22Rv1 (cell line): ENCODE measurements around the gene C9orf78.

ENCODE experiments used
- ZFX ChIP-seq: fragments of 450-650 bp; IDR thresholded peaks from 2 replicates; pipeline ENCODE4 v1.6.1; 2017; ENCODE audit warnings: antibody characterized with exemption, borderline replicate concordance
- TF ChIP-seq, protein P1 (sequence below): fragments of 450-650 bp; IDR thresholded peaks from 2 replicates; pipeline ENCODE4 v1.5.1; 2017; ENCODE audit warnings: mild to moderate bottlenecking

- TF ChIP-seq, protein P1, sequence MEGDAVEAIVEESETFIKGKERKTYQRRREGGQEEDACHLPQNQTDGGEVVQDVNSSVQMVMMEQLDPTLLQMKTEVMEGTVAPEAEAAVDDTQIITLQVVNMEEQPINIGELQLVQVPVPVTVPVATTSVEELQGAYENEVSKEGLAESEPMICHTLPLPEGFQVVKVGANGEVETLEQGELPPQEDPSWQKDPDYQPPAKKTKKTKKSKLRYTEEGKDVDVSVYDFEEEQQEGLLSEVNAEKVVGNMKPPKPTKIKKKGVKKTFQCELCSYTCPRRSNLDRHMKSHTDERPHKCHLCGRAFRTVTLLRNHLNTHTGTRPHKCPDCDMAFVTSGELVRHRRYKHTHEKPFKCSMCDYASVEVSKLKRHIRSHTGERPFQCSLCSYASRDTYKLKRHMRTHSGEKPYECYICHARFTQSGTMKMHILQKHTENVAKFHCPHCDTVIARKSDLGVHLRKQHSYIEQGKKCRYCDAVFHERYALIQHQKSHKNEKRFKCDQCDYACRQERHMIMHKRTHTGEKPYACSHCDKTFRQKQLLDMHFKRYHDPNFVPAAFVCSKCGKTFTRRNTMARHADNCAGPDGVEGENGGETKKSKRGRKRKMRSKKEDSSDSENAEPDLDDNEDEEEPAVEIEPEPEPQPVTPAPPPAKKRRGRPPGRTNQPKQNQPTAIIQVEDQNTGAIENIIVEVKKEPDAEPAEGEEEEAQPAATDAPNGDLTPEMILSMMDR, result no peak
- TF ChIP-seq ZFX, result no peak
Measured at GRCh38 chr9:129858167-129858962, 23.3 kb upstream of the C9orf78 start.
